Neuronal stem cell (in vitro differentiated cells): ENCODE measurements around the gene FIP1L1.

ENCODE experiments used
- DNase-seq: peaks from one replicate; pipeline ENCODE4 v3.0.0-alpha.2; 2013; ENCODE audit warnings: low spot score
- H2AFZ ChIP-seq: one replicate; pipeline ENCODE4 v1.6.1; 2013; ENCODE audit warnings: mild to moderate bottlenecking, low read length, inconsistent platforms
- H2AK5ac ChIP-seq: 2 replicates; pipeline ENCODE4 v1.6.1; 2013; ENCODE audit warnings: low read depth, mild to moderate bottlenecking, inconsistent platforms, low read length, moderate library complexity, mixed read lengths
- H2BK120ac ChIP-seq: 2 replicates; pipeline ENCODE4 v1.6.1; 2013; ENCODE audit warnings: low read depth, mild to moderate bottlenecking, inconsistent platforms, low read length, moderate library complexity, mixed read lengths
- H2BK12ac ChIP-seq: one replicate; pipeline ENCODE4 v1.6.1; 2013; ENCODE audit warnings: low read length, inconsistent platforms
- H2BK15ac ChIP-seq: 2 replicates; pipeline ENCODE4 v1.6.1; 2013; ENCODE audit warnings: mild to moderate bottlenecking, low read length, inconsistent platforms, mixed read lengths
- H2BK5ac ChIP-seq: one replicate; pipeline ENCODE4 v1.6.1; 2013; ENCODE audit warnings: inconsistent platforms, mild to moderate bottlenecking, low read length, moderate library complexity
- H3K14ac ChIP-seq: one replicate; pipeline ENCODE4 v1.6.1; 2013; ENCODE audit warnings: low read length, inconsistent platforms
- H3K18ac ChIP-seq: 2 replicates; pipeline ENCODE4 v1.6.1; 2013; ENCODE audit warnings: low read length, inconsistent platforms
- H3K23ac ChIP-seq: 2 replicates; pipeline ENCODE4 v1.6.1; 2013; ENCODE audit warnings: low read depth, mild to moderate bottlenecking, mixed read lengths, low read length, inconsistent platforms; ENCODE audit not compliant: poor library complexity
- H3K27ac ChIP-seq: replicated peaks from 3 replicates; pipeline ENCODE4 v1.5.1; 2013; ENCODE audit warnings: low read length, inconsistent platforms
- H3K27me3 ChIP-seq, 3 experiments: 2 replicates each; pipeline ENCODE4 v1.6.1; 2013; ENCODE audit warnings: low read length in 3 of 3, mild to moderate bottlenecking in 2 of 3, inconsistent platforms in 1 of 3, low read depth in 1 of 3, mixed read lengths in 1 of 3, moderate library complexity in 1 of 3; ENCODE audit not compliant: control insufficient read depth in 3 of 3, insufficient read depth in 3 of 3
- H3K36me3 ChIP-seq, 2 donors: replicated peaks in 1 of 2; 2 replicates each; pipeline ENCODE4 v1.6.1; 2013; ENCODE audit warnings: low read length in 2 of 2; ENCODE audit not compliant: control insufficient read depth in 2 of 2, insufficient read depth in 2 of 2
- H3K4ac ChIP-seq: 2 replicates; pipeline ENCODE4 v1.6.1; 2013; ENCODE audit warnings: inconsistent platforms, mild to moderate bottlenecking, low read length, moderate library complexity
- H3K4me1 ChIP-seq, 2 donors: 1 replicate in 1 of 2; 2 replicates in 1 of 2; pipeline ENCODE4 v1.6.1; 2013; ENCODE audit warnings: low read length in 2 of 2, low read depth in 1 of 2; ENCODE audit not compliant: control insufficient read depth in 2 of 2, insufficient read depth in 1 of 2
- H3K4me2 ChIP-seq: one replicate; pipeline ENCODE4 v1.6.1; 2013; ENCODE audit warnings: mild to moderate bottlenecking, low read length, inconsistent platforms; ENCODE audit not compliant: insufficient read depth, poor library complexity, severe bottlenecking
- H3K4me3 ChIP-seq, 2 donors: 2 replicates each; pipeline ENCODE4 v1.5.1; 2013; ENCODE audit warnings: low read length in 2 of 2, mild to moderate bottlenecking in 2 of 2, inconsistent platforms in 1 of 2, moderate library complexity in 1 of 2
- H3K79me1 ChIP-seq: one replicate; pipeline ENCODE4 v1.6.1; 2013; ENCODE audit warnings: low read depth, mild to moderate bottlenecking, inconsistent platforms, low read length, moderate library complexity
- H3K9ac ChIP-seq: one replicate; pipeline ENCODE4 v1.6.1; 2013; ENCODE audit warnings: mild to moderate bottlenecking, low read depth, low read length, inconsistent platforms; ENCODE audit not compliant: poor library complexity
- H3K9me3 ChIP-seq, 2 donors: replicated peaks in 1 of 2; 2 replicates each; pipeline versions ENCODE3 to v1.6.1; 2013; ENCODE audit warnings: low read length in 2 of 2, mild to moderate bottlenecking in 2 of 2, inconsistent platforms in 1 of 2, low read depth in 1 of 2, mixed read lengths in 1 of 2, moderate library complexity in 1 of 2; ENCODE audit not compliant: control insufficient read depth in 2 of 2, insufficient read depth in 1 of 2
- H4K8ac ChIP-seq: one replicate; pipeline ENCODE4 v1.6.1; 2013; ENCODE audit warnings: low read depth, mild to moderate bottlenecking, inconsistent platforms, low read length, moderate library complexity
- H4K91ac ChIP-seq: one replicate; pipeline ENCODE4 v1.6.1; 2013; ENCODE audit warnings: low read length, low read depth, mild to moderate bottlenecking, inconsistent platforms; ENCODE audit not compliant: poor library complexity
- WGBS, 2 donors: extraction: QIAGEN DNeasy Blood & Tissue Kit; methylation state at CpG; one replicate each; pipeline ENCODE4 v1.1.7; 2013; ENCODE audit warnings: missing lambda C conversion rate in 2 of 2, mixed read lengths in 1 of 2; ENCODE audit not compliant: insufficient read length in 2 of 2, insufficient replicate concordance in 1 of 2; ENCODE audit errors: extremely low coverage in 2 of 2; 5-methylcytosine and 5-hydroxymethylcytosine counted together

Gene FIP1L1

DNA sequence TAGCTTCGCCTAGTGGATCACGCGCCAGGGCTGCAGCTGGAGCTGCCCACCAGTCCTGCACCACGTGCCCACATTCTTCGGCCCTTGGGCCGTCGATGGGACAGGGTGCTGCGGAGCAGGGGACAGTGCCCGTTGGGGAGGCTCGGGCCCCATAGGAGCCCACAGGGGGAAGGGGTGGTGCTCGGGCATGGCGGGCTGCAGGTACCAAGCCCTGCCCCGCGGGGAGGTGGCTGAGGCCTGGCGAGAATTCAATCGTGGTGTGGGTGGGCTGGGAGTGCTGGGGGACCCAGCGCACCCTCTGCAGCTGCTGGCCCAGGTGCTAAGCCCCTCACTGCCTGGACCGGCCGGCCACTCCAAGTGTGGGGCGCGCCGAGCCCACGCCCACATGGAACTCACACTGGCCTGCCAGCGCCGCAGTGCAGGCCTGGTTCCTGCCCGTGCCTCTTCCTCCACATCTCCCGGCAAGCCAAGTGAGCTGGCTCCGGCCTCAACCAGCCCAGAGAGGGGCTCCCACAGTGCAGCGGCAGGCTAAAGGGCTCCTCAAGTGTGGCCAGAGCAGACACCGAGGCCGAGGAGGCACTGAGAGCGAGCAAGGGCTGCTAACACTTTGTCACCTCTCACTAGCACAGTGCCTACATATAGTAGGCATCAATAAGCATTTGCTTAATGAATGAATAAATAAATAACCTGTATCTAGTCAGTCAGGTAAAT, 23.3 kb upstream of the FIP1L1 start:
- H2BK12ac ChIP-seq = no peak overlapping the region
- no peaks in the 10 kb centered on the region for H3K27me3 ChIP-seq
- no peaks in the 10 kb centered on the region for H3K79me1 ChIP-seq
- H3K4me3 ChIP-seq = no peak overlapping the region
- H2AK5ac ChIP-seq = no peak overlapping the region
- H2BK15ac ChIP-seq = no peak overlapping the region
- no peak overlapping the region for H4K8ac ChIP-seq
- no peak overlapping the region for H2BK5ac ChIP-seq
- no peak overlapping the region for H2AFZ ChIP-seq
- no peak overlapping the region for H3K9ac ChIP-seq
- H3K23ac ChIP-seq = no peak overlapping the region
- no peaks in the 10 kb centered on the region for H3K4me1 ChIP-seq
- no peaks in the 10 kb centered on the region for H3K36me3 ChIP-seq
- no peak overlapping the region for H3K4ac ChIP-seq
- H3K27ac ChIP-seq = no peak overlapping the region
- no peak for DNase-seq
- peaks cover 2 to 7% of the 10 kb centered on the region in 2 donors for H3K9me3 ChIP-seq
- no peak overlapping the region for H4K91ac ChIP-seq
- no peak overlapping the region for H2BK120ac ChIP-seq
- H3K4me2 ChIP-seq = no peak overlapping the region
- no CpG with 5 or more reads among the region's 32 CpGs for WGBS, 2 donors
- H3K18ac ChIP-seq = no peak overlapping the region
- no peak overlapping the region for H3K14ac ChIP-seq

DNA sequence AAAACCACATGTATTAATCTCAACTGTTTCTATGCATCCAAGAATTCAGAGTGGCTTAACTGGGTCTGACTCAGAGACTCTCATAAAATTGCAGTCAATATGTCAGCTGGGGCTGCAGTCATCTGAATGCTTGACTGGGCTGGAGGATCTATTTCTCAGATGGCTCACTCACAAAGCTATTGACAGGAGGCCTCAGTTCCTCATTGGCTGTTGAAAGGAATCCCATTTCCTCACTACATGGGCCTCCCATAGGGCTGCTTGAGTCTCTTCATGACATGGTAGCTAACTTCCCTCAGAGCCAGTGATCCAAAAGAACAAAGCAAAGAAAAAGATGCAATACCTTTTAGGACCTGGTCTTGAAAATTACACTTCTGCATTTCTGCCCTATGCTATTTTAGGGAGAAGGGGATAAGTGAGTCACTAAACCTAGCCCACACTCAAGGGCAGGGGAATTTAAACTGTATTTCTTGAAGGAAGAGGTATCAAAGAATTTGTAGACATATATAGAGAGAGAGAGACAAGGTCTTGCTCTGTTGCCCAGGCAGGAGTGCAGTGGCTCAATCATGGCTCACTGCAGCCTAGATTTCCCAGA, 21.4 kb upstream of the FIP1L1 start:
- Histone ChIP-seq H3K23ac (no peak overlapping the region), H3K18ac (no peak overlapping the region), H3K4me1 (no peaks in the 10 kb centered on the region), H3K4me2 (no peak overlapping the region), H4K8ac (no peak overlapping the region), H2BK120ac (no peak overlapping the region), H3K9ac (no peak overlapping the region), H3K27ac (no peak overlapping the region), H3K27me3 (no peaks in the 10 kb centered on the region), H3K36me3 (no peaks in the 10 kb centered on the region), H3K79me1 (no peaks in the 10 kb centered on the region), H2AFZ (no peak overlapping the region), H3K4me3 (no peak overlapping the region), H2BK15ac (no peak overlapping the region), H2AK5ac (no peak overlapping the region), H2BK12ac (no peak overlapping the region), H3K14ac (no peak overlapping the region), H3K9me3 (peaks cover 4 to 7% of the 10 kb centered on the region in 2 donors), H3K4ac (no peak overlapping the region), H2BK5ac (no peak overlapping the region), H4K91ac (no peak overlapping the region)
- DNase-seq = no peak

DNA sequence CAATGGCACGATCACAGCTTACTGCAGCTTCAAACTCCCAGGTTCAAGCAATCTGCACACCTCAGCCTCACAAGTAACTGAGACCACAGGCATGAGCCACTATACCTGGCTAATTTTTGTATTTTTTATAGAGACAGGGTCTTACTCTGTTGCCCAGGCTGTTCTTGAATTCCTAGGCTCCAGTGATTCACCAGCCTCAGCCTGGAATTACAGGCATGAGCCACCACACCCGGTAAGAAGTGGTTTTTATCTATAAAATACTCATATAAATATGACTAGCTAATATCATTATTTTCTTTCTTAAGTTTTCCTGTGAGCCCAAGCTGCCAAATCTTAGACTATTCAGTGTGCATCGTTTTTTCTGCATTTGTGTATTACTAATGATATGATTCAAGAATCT, 16.0 kb upstream of the FIP1L1 start:
- Histone ChIP-seq H4K91ac (no peak overlapping the region), H3K36me3 (no peaks in the 10 kb centered on the region), H3K4ac (no peak overlapping the region), H3K79me1 (no peaks in the 10 kb centered on the region), H2BK5ac (no peak overlapping the region), H3K27me3 (no peaks in the 10 kb centered on the region), H2AFZ (no peak overlapping the region), H3K18ac (no peak overlapping the region), H3K23ac (no peak overlapping the region), H3K14ac (no peak overlapping the region), H3K4me2 (no peak overlapping the region), H3K9me3 (peaks cover 0 to 2% of the 10 kb centered on the region in 2 donors), H3K4me3 (no peak overlapping the region), H2BK12ac (no peak overlapping the region), H2BK120ac (no peak overlapping the region), H3K27ac (no peak overlapping the region), H2AK5ac (no peak overlapping the region), H3K4me1 (peaks cover 5 to 6% of the 10 kb centered on the region in 2 donors), H3K9ac (no peak overlapping the region), H4K8ac (no peak overlapping the region), H2BK15ac (no peak overlapping the region)
- no CpG with 5 or more reads among the region's 3 CpGs for WGBS, 2 donors
- DNase-seq = no peak

DNA sequence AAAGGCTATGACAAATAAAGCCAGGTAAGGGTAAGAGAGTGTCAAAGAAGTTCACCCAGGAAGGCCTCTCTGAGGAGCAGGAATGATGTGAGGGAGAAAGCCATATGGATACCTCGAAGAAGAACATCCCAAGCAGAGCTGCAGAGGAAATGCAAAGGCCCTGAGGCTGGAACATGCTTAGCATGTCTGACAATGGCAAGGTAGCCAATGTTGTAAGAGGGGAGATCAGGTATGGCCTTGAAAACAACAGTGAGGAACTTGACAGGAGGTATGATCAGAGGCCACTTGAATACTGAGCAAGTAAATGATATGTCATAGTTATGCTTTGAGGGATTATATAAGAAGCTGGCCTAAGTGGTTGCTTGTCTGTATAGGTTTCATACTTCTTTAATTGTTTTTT, 15.3 kb upstream of the FIP1L1 start:
- Histone ChIP-seq H2BK120ac (no peak overlapping the region), H3K4me2 (no peak overlapping the region), H3K9me3 (peaks cover 0 to 2% of the 10 kb centered on the region in 2 donors), H3K18ac (no peak overlapping the region), H2BK15ac (no peak overlapping the region), H3K79me1 (no peaks in the 10 kb centered on the region), H3K9ac (no peak overlapping the region), H3K23ac (no peak overlapping the region), H3K4me3 (no peak overlapping the region), H2AFZ (no peak overlapping the region), H2BK5ac (no peak overlapping the region), H2AK5ac (no peak overlapping the region), H3K27me3 (no peaks in the 10 kb centered on the region), H2BK12ac (no peak overlapping the region), H3K4me1 (peaks cover 5 to 6% of the 10 kb centered on the region in 2 donors), H3K4ac (no peak overlapping the region), H3K27ac (no peak overlapping the region), H3K36me3 (no peaks in the 10 kb centered on the region), H4K8ac (no peak overlapping the region), H3K14ac (no peak overlapping the region), H4K91ac (no peak overlapping the region)
- DNase-seq = no peak
- WGBS, 2 donors = no CpG with 5 or more reads among the region's 1 CpG
